ENCODE data around the gene MEIS1. TPM values are rescaled to one million over a fixed set of nuclear protein-coding genes. Genes with fewer than 3 reads are reported as not detected.

MEIS1 gene
- total RNA-seq, 1 experiment from 2014 or later: 89.4 TPM

GRCh38 chr2:66418381-66418780, 16.5 kb upstream of the MEIS1 start:
- POLR2A ChIA-PET (ENCODE audit: low non-redundant PET): no interaction called here
- BruUV-seq (replicated peaks): no TSS peak

GRCh38 chr2:66421612-66422011, 13.3 kb upstream of the MEIS1 start:
- DNase-seq (ENCODE audit: low spot score): peak; percentile 60
- intact Hi-C loops (cut with micrococcal nuclease; ENCODE audit: unreplicated experiment): no loop called here
- no TSS peak for BruUV-seq (replicated peaks)
- Histone ChIP-seq H3K4me1 (ENCODE audit: insufficient read depth, low read length, poor library complexity, severe bottlenecking) (peaks cover 60% of the 10 kb centered on the region), H3K4me3 (ENCODE audit: low read depth, low read length, poor library complexity, severe bottlenecking) (no peak overlapping the region), H3K27ac (ENCODE audit: low read depth, low read length, poor library complexity, severe bottlenecking) (peak overlapping the region; percentile 78), H3K27me3 (replicated peaks; ENCODE audit: insufficient read depth, low read depth, low read length, poor library complexity) (no peaks in the 10 kb centered on the region), H3K9me3 (ENCODE audit: low read depth, low read length, poor library complexity, severe bottlenecking) (no peaks in the 10 kb centered on the region), H3K36me3 (ENCODE audit: insufficient read depth, low read length, poor library complexity, severe bottlenecking) (no peaks in the 10 kb centered on the region)
- TF ChIP-seq CTCF (conservative IDR thresholded peaks at IDR 0.05; ENCODE audit: low read depth, low read length) (no peak), EZH2 (IDR thresholded peaks at IDR 0.05; ENCODE audit: borderline replicate concordance, low read depth, low read length, poor library complexity, severe bottlenecking) (no peak)
- POLR2A ChIA-PET (ENCODE audit: low non-redundant PET): no interaction called here
- CTCF ChIA-PET: no interaction called here

More at GRCh38 chr2:66418381-66418780, 16.5 kb upstream of the MEIS1 start:
- CTCF ChIA-PET: interaction anchor here (0.6 kb wide), 1 partner anchor 17 kb away, joined by 11 read pairs; no protein-coding TSS in a partner anchor
- H3K9me3 ChIP-seq (ENCODE audit: low read depth, low read length, poor library complexity, severe bottlenecking): no peaks in the 10 kb centered on the region
- DNase-seq (ENCODE audit: low spot score): no peak
- H3K36me3 ChIP-seq (ENCODE audit: insufficient read depth, low read length, poor library complexity, severe bottlenecking): no peaks in the 10 kb centered on the region
- intact Hi-C loops (cut with micrococcal nuclease; ENCODE audit: unreplicated experiment): no loop called here
- H3K4me1 ChIP-seq (ENCODE audit: insufficient read depth, low read length, poor library complexity, severe bottlenecking): peaks cover 40% of the 10 kb centered on the region
- H3K4me3 ChIP-seq (ENCODE audit: low read depth, low read length, poor library complexity, severe bottlenecking): no peak overlapping the region
- no peak for TF ChIP-seq CTCF (conservative IDR thresholded peaks at IDR 0.05; ENCODE audit: low read depth, low read length)
- TF ChIP-seq EZH2 (IDR thresholded peaks at IDR 0.05; ENCODE audit: borderline replicate concordance, low read depth, low read length, poor library complexity, severe bottlenecking): no peak
- H3K27ac ChIP-seq (ENCODE audit: low read depth, low read length, poor library complexity, severe bottlenecking): no peak overlapping the region
- H3K27me3 ChIP-seq (replicated peaks; ENCODE audit: insufficient read depth, low read depth, low read length, poor library complexity): no peaks in the 10 kb centered on the region

GRCh38 chr2:66423391-66424124, 11.4 kb upstream of the MEIS1 start:
- Histone ChIP-seq H3K9me3 (ENCODE audit: low read depth, low read length, poor library complexity, severe bottlenecking) (no peaks in the 10 kb centered on the region), H3K27ac (ENCODE audit: low read depth, low read length, poor library complexity, severe bottlenecking) (peak overlapping the region; percentile 78), H3K27me3 (replicated peaks; ENCODE audit: insufficient read depth, low read depth, low read length, poor library complexity) (no peaks in the 10 kb centered on the region), H3K4me1 (ENCODE audit: insufficient read depth, low read length, poor library complexity, severe bottlenecking) (peaks cover 77% of the 10 kb centered on the region), H3K36me3 (ENCODE audit: insufficient read depth, low read length, poor library complexity, severe bottlenecking) (no peaks in the 10 kb centered on the region), H3K4me3 (ENCODE audit: low read depth, low read length, poor library complexity, severe bottlenecking) (no peak overlapping the region)
- ChIA-PET POLR2A (ENCODE audit: low non-redundant PET) (no interaction called here), CTCF (interaction anchor here (0.6 kb wide), 1 partner anchor 17 kb away, joined by 3 read pairs; no protein-coding TSS in a partner anchor)
- TF ChIP-seq EZH2 (IDR thresholded peaks at IDR 0.05; ENCODE audit: borderline replicate concordance, low read depth, low read length, poor library complexity, severe bottlenecking): no peak
- no peak for TF ChIP-seq CTCF (conservative IDR thresholded peaks at IDR 0.05; ENCODE audit: low read depth, low read length)
- DNase-seq (ENCODE audit: low spot score): no peak
- intact Hi-C loops (cut with micrococcal nuclease; ENCODE audit: unreplicated experiment): no loop called here
- no TSS peak for BruUV-seq (replicated peaks)
